ENCODE measurements around the gene OPTC.

OPTC gene

DNA sequence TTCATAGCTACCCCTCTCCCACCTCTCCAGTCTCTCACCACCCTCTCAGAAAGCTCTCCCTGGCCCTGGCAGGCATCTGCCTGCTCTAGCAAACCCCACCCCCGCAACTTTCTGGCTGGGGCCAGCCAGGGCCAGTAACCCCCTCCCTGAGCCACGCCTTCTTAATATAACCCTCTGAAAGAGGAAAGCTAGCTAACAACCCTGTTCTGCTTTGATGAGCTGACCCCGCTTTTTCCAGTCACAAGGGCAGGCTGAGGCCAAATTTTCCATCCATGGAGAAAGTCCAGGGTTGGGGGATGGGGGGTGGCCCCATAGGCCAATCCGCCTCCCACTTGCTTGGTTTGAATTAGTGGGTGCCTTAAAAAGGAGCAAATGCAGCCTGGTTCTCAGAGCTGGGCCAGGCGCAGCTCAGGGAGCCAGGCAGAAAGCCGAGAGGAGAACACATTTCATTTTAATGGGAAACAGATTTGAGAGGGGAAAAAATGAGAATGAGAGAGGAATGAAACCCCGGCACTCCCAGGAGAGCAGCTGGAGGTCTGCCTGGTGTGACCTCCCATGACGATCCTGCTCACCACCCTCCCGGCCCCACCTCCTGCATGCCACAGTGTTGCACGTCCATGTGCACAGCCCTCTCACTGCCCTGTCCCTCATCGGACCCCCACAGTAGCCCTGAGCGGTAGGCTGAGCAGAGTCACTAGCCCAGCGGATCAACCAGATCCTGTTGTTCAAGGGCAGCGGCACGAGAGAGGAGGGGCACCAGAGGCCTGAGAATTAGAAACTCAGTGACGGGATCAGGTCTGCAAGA is 62.3 kb downstream of the OPTC start:
- Histone ChIP-seq H3K9me3 (ENCODE audit: insufficient read depth, low read depth, low read length) (no peaks in the 10 kb centered on the region), H3K9ac (ENCODE audit: low read depth, low read length, poor library complexity, severe bottlenecking) (no peak overlapping the region), H3K4me2 (ENCODE audit: low read depth, low read length, poor library complexity, severe bottlenecking) (no peak overlapping the region), H3K4me3 (ENCODE audit: low read length, poor library complexity, severe bottlenecking) (no peak overlapping the region), H3F3A (ENCODE audit: low read depth) (no peaks in the 10 kb centered on the region), H4K20me1 (ENCODE audit: insufficient read depth, low read length, poor library complexity, severe bottlenecking) (no peaks in the 10 kb centered on the region), H3K27me3 (ENCODE audit: insufficient read depth, low read length, poor library complexity, severe bottlenecking) (no peaks in the 10 kb centered on the region), H3K79me2 (ENCODE audit: insufficient read depth, low read length) (no peaks in the 10 kb centered on the region), H2AFZ (ENCODE audit: low read length) (no peak overlapping the region), H3K9me2 (replicated peaks; ENCODE audit: low read depth, low read length) (no peaks in the 10 kb centered on the region), H3K4me1 (ENCODE audit: insufficient read depth, low read length, poor library complexity, severe bottlenecking) (no peaks in the 10 kb centered on the region), H3K36me3 (ENCODE audit: insufficient read depth, low read length) (no peaks in the 10 kb centered on the region)
- TF ChIP-seq, protein P1, sequence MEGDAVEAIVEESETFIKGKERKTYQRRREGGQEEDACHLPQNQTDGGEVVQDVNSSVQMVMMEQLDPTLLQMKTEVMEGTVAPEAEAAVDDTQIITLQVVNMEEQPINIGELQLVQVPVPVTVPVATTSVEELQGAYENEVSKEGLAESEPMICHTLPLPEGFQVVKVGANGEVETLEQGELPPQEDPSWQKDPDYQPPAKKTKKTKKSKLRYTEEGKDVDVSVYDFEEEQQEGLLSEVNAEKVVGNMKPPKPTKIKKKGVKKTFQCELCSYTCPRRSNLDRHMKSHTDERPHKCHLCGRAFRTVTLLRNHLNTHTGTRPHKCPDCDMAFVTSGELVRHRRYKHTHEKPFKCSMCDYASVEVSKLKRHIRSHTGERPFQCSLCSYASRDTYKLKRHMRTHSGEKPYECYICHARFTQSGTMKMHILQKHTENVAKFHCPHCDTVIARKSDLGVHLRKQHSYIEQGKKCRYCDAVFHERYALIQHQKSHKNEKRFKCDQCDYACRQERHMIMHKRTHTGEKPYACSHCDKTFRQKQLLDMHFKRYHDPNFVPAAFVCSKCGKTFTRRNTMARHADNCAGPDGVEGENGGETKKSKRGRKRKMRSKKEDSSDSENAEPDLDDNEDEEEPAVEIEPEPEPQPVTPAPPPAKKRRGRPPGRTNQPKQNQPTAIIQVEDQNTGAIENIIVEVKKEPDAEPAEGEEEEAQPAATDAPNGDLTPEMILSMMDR (conservative IDR thresholded peaks at IDR 0.05; ENCODE audit: low read length) = no peak
- TF ChIP-seq EZH2phosphoT487 (IDR thresholded peaks at IDR 0.05; ENCODE audit: borderline replicate concordance) = no peak

GRCh38 chr1:203557390-203557789 is 63.4 kb downstream of the OPTC start:
- Histone ChIP-seq H3K9me2 (replicated peaks; ENCODE audit: low read depth, low read length) (no peaks in the 10 kb centered on the region), H4K20me1 (ENCODE audit: insufficient read depth, low read length, poor library complexity, severe bottlenecking) (no peaks in the 10 kb centered on the region), H2AFZ (ENCODE audit: low read length) (no peak overlapping the region), H3K4me2 (ENCODE audit: low read depth, low read length, poor library complexity, severe bottlenecking) (no peak overlapping the region), H3K79me2 (ENCODE audit: insufficient read depth, low read length) (no peaks in the 10 kb centered on the region), H3K9me3 (ENCODE audit: insufficient read depth, low read depth, low read length) (no peaks in the 10 kb centered on the region), H3K27me3 (ENCODE audit: insufficient read depth, low read length, poor library complexity, severe bottlenecking) (no peaks in the 10 kb centered on the region), H3K4me1 (ENCODE audit: insufficient read depth, low read length, poor library complexity, severe bottlenecking) (no peaks in the 10 kb centered on the region), H3K36me3 (ENCODE audit: insufficient read depth, low read length) (no peaks in the 10 kb centered on the region), H3K4me3 (ENCODE audit: low read length, poor library complexity, severe bottlenecking) (no peak overlapping the region), H3K9ac (ENCODE audit: low read depth, low read length, poor library complexity, severe bottlenecking) (no peak overlapping the region), H3F3A (ENCODE audit: low read depth) (no peaks in the 10 kb centered on the region)
- TF ChIP-seq, protein P1 (conservative IDR thresholded peaks at IDR 0.05; ENCODE audit: low read length) = no peak
- no peak for TF ChIP-seq EZH2phosphoT487 (IDR thresholded peaks at IDR 0.05; ENCODE audit: borderline replicate concordance)

DNA sequence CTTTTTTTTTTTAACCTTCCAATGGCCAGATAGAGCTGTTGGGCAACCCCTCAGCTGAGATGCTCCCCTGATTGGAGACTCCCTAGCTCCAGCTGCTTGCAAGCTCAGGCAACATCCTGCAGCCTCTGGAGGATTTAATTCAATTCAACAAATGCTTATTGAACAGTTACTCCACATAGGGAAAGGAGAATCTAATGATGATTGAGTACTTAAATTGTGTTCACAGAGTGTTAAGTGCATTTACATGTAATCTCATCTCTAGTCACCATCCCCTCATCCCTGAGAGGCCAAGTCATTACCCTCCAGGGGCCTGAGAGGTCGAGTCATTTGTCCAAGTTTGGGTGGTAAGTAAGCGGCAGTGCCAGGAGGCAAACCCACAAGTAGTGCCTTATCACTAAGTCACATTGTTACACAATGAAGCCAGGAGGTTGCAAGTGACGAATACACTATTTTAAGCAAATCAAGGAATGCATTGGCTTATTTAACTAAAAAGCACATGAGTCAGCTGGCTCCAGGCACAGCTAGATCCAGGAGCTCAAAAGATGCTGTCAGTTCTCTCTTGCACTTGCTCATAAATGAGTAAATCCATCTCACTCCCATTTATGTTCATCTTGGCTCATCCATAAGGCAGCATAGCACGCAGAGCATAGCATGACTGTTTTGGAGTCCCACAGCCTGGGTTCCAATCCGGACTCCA is 64.3 kb downstream of the OPTC start:
- Histone ChIP-seq H3K4me1 (ENCODE audit: insufficient read depth, low read length, poor library complexity, severe bottlenecking) (no peaks in the 10 kb centered on the region), H3K79me2 (ENCODE audit: insufficient read depth, low read length) (no peaks in the 10 kb centered on the region), H3K9ac (ENCODE audit: low read depth, low read length, poor library complexity, severe bottlenecking) (no peak overlapping the region), H3F3A (ENCODE audit: low read depth) (no peaks in the 10 kb centered on the region), H3K9me2 (replicated peaks; ENCODE audit: low read depth, low read length) (no peaks in the 10 kb centered on the region), H3K9me3 (ENCODE audit: insufficient read depth, low read depth, low read length) (no peaks in the 10 kb centered on the region), H3K36me3 (ENCODE audit: insufficient read depth, low read length) (no peaks in the 10 kb centered on the region), H2AFZ (ENCODE audit: low read length) (no peak overlapping the region), H3K4me3 (ENCODE audit: low read length, poor library complexity, severe bottlenecking) (no peak overlapping the region), H3K27me3 (ENCODE audit: insufficient read depth, low read length, poor library complexity, severe bottlenecking) (no peaks in the 10 kb centered on the region), H3K4me2 (ENCODE audit: low read depth, low read length, poor library complexity, severe bottlenecking) (no peak overlapping the region), H4K20me1 (ENCODE audit: insufficient read depth, low read length, poor library complexity, severe bottlenecking) (no peaks in the 10 kb centered on the region)
- TF ChIP-seq EZH2phosphoT487 (IDR thresholded peaks at IDR 0.05; ENCODE audit: borderline replicate concordance) = no peak
- TF ChIP-seq, protein P1 (conservative IDR thresholded peaks at IDR 0.05; ENCODE audit: low read length) = no peak
